Activated CD8-positive, alpha-beta memory T cell treated with anti-CD3 and anti-CD28 coated beads, Interleukin-2, amount 10 ng/mL, durations not matched to agents 7 days and 5 days (primary cell): Measurements from ENCODE around the gene C22orf23. TPM values are rescaled to one million over a fixed set of nuclear protein-coding genes. Genes with fewer than 3 reads are reported as not detected.

Experiments used
- ATAC-seq: fragments of 150-1000 bp; cut with Tn5 transposase; one replicate; pipeline ENCODE4 v1.10.0; 2021; ENCODE audit warnings: moderate library complexity
- CTCF ChIA-PET: fragments of 350-600 bp; sonication (Branson Sonifier 250); formaldehyde crosslinking; loops from one replicate; lab custom pipeline; 2021; ENCODE audit warnings: antibody characterized with exemption; lab: Charles Lee
- DNase-seq: peaks from one replicate; pipeline ENCODE4 v3.0.0-alpha.2; 2020
- H3K27ac Mint-ChIP-seq: one replicate; pipeline ENCODE4 v1.8.0; 2021; ENCODE audit warnings: mild to moderate bottlenecking, mixed read lengths
- H3K27me3 Mint-ChIP-seq: one replicate; pipeline ENCODE4 v1.8.0; 2021; ENCODE audit warnings: mixed read lengths
- H3K36me3 Mint-ChIP-seq: one replicate; pipeline ENCODE4 v1.8.0; 2021; ENCODE audit warnings: mild to moderate bottlenecking, mixed read lengths
- H3K4me1 Mint-ChIP-seq: one replicate; pipeline ENCODE4 v1.8.0; 2021; ENCODE audit warnings: mixed read lengths
- H3K4me3 Mint-ChIP-seq: one replicate; pipeline ENCODE4 v1.8.0; 2021; ENCODE audit warnings: mild to moderate bottlenecking, moderate library complexity, mixed read lengths
- H3K9me3 Mint-ChIP-seq: one replicate; pipeline ENCODE4 v1.8.0; 2022; ENCODE audit warnings: low read depth, mixed read lengths
- total RNA-seq, 2 experiments: library from RNA; stranded (reverse); gene quantifications; one replicate each; pipeline ENCODE4 v1.2.3, GENCODE V29; 2021

C22orf23 gene
- total RNA-seq, 2 experiments from 2014 or later, result 0.21 TPM; not detected in 1

DNA sequence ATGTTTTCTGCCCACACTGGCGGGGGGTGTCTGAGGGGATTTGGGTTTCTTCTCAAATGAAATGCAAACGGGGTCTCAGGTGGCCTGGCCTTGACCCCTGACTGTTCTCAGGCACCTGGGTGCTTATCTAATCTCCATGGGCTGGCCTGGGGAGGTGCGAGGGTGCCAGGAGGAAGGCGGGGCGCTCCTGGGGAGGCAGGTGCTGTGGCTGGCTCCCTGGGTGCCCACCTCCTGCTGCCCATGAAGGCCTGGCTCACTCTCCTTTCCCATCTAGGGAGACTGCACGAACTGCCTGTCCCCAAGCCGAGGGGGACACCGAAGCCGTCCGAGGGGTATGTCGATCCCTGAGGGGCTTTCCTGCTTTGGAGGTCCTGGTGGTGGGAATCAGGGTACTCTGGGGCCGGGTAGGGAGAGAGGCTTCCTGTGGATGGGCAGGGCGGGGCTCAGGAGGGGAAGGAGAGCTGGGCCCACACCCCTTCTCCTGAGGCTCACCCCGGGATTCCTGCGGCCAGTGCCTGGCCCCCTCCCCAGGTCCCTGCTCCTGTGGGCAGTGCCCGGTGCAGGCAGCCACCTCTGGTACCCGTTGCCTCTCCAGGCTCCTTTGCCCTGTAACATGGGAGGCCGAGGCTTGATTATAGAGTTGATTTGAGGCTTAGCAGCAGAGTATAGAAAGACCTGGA, 28.9 kb downstream of the C22orf23 start:
- no peaks in the 10 kb centered on the region for H3K9me3 Mint-ChIP-seq
- CTCF ChIA-PET, result interaction anchor here (1.9 kb wide), 1 partner anchor 10 kb away, joined by 5 read pairs; no protein-coding TSS in a partner anchor
- ATAC-seq, result no peak

DNA sequence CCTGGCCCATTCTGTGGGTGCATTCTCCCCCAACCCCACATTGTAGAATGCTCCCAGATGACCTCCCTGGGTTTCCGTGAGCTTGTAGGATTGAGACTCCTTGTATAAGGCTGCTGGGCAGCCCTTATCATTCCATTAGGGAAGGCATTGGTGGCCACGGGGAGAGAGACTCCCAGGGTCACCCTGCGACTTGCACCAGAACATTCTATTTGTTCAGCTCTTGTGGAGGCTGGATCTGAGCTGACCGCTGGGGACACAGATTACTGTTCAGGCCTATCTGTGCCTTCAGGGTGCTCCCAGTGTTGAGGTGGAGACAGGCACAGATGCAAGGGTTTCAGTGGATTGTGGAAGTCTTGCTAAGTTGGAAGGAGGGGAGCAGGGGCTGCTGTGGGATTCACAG, 29.5 kb downstream of the C22orf23 start:
- Mint-ChIP-seq H3K4me3 (no peak overlapping the region), H3K4me1 (peaks cover 5% of the 10 kb centered on the region), H3K9me3 (no peaks in the 10 kb centered on the region), H3K36me3 (peaks cover 2% of the 10 kb centered on the region), H3K27me3 (no peaks in the 10 kb centered on the region), H3K27ac (no peak overlapping the region)
- no peak for DNase-seq
- CTCF ChIA-PET, result interaction anchor here (1.9 kb wide), 1 partner anchor 10 kb away, joined by 5 read pairs; no protein-coding TSS in a partner anchor
- no peak for ATAC-seq

More for the DNA sequence above, 28.9 kb downstream of the C22orf23 start:
- Mint-ChIP-seq H3K27ac (no peak overlapping the region), H3K36me3 (peaks cover 2% of the 10 kb centered on the region), H3K4me1 (peaks cover 5% of the 10 kb centered on the region), H3K4me3 (no peak overlapping the region), H3K27me3 (no peaks in the 10 kb centered on the region)
- no peak for DNase-seq

DNA sequence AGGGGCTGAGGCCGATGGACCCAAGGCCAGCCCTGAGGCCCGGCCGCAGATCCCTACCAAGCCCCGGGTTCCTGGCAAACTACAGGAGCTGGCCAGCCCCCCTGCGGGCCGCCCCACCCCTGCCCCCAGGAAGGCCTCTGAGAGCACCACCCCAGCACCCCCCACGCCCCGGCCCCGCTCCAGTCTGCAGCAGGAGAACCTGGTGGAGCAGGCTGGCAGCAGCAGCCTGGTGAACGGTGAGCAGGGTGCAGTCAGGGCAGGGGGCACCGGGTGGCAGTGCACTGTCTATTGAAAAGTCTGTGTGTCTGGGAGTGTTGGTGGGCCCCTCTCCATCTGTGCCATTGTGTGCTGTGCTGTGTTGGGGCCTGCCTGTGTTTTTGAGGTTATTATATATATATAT, 31.2 kb downstream of the C22orf23 start:
- peaks cover 2% of the 10 kb centered on the region for H3K36me3 Mint-ChIP-seq
- no peak overlapping the region for H3K4me3 Mint-ChIP-seq
- H3K27ac Mint-ChIP-seq, result no peak overlapping the region
- no peaks in the 10 kb centered on the region for H3K27me3 Mint-ChIP-seq
- ATAC-seq (no peak), DNase-seq (no peak)
- CTCF ChIA-PET, result interaction anchor here (1.3 kb wide), 1 partner anchor 12 kb away, joined by 4 read pairs; no protein-coding TSS in a partner anchor
- peaks cover 7% of the 10 kb centered on the region for H3K4me1 Mint-ChIP-seq
- no peaks in the 10 kb centered on the region for H3K9me3 Mint-ChIP-seq

DNA sequence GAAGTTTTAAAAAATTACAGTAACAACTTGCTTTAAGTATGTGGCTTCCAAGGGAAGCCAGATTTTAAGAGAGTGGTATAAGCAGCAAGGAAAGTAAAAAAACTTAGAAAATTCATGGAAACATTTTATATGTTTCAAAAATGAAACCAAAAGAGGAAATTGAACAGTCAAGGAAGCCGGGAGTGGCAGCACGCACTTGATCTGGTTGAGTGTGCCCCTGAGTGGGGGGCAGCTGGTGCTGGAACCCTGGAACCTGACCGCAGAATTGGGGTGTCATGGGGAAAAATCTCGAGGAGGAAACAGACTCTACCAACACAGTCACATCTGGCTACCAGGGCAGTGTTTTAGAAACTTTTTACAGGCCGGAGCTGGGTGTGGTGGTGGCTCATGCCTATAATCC, 33.3 kb downstream of the C22orf23 start:
- no peaks in the 10 kb centered on the region for H3K9me3 Mint-ChIP-seq
- H3K4me1 Mint-ChIP-seq, result peaks cover 7% of the 10 kb centered on the region
- H3K27me3 Mint-ChIP-seq, result no peaks in the 10 kb centered on the region
- CTCF ChIA-PET, result interaction anchor here (0.7 to 3.5 kb wide), 3 partner anchors 12 to 64 kb away, joined by 3 to 13 read pairs (median 7); partner anchors contain the start of gene SOX10
- ATAC-seq (peak; percentile 24), DNase-seq (no peak)
- peak overlapping the region; percentile 21 for H3K4me3 Mint-ChIP-seq
- peak overlapping the region; percentile 81 for H3K27ac Mint-ChIP-seq
- peaks cover 2% of the 10 kb centered on the region for H3K36me3 Mint-ChIP-seq

DNA sequence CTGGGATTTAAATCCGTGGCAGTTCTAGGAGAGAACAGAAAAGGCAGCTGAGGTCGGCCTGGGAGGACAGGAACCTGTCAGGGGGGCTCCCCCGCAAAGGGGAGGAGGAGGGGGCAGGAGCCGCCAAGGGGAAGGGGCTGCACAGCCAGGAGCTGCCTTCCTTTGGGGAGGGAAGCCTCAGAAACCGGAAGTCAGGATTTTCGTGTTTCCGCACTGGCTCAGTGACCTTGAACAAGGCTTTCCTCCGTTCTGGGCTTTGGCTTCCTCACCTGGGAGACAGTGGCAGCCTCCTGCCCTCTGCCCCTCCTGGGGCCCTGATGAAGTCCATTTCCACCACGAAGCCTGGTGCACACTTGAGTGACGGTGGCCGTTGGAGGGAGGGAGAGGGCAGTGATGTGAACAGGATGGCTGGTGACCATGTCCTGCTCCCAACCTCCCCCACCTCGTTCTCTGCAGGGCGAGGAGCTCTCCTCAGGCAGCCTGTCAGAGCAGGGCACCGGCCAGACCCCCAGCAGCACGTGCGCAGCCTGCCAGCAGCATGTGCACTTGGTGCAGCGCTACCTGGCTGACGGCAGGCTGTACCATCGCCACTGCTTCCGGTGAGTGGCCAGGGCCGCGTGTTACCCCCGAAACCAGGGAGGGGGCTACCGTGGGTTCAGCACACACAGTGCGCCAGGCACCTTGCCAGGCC, 34.7 kb downstream of the C22orf23 start:
- CTCF ChIA-PET, result interaction anchor here (1.0 to 3.5 kb wide), 3 partner anchors 13 to 100 kb away, joined by 3 to 13 read pairs (median 7); no protein-coding TSS in a partner anchor
- ATAC-seq, result no peak

DNA sequence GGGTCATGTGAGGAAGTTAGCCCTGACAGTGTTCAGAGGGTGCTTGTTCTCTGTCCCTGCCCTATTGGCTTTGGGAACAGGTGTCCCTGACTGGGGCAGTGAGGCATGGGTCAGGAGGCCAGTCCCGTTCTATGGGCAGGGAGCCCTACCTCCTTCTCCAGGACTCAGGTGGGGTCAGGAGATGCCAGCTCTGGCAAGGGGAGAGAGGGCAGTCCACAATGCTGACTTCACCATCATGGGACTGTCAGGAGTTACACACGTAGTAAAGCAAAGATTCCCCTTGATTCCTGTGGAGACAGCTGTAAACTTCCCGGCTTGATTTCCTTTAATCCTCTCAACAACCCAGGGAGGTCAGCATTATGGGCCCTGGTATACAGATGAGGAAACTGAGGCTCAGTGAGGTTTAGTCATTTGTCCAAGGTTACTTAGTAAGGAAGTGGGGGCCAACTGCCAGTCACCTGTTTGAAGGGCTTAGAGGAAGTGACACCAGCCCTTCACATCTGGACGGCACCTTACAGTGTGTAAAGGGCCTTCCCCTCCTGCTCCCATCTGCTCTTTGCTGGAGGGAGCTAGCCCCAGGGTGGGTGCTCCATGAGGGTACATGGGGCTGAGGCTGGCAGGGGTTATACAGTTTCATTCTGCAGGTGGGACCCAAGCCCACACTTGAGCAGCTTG, 35.4 kb downstream of the C22orf23 start:
- H3K4me3 Mint-ChIP-seq, result no peak overlapping the region
- ATAC-seq, result no peak
- no peak for DNase-seq
- H3K27ac Mint-ChIP-seq, result peak overlapping the region; percentile 11
- CTCF ChIA-PET, result interaction anchor here (1.0 to 3.5 kb wide), 3 partner anchors 14 to 100 kb away, joined by 3 to 13 read pairs (median 6); no protein-coding TSS in a partner anchor
- H3K9me3 Mint-ChIP-seq, result no peaks in the 10 kb centered on the region
- H3K4me1 Mint-ChIP-seq, result peaks cover 7% of the 10 kb centered on the region
- no peaks in the 10 kb centered on the region for H3K27me3 Mint-ChIP-seq
- H3K36me3 Mint-ChIP-seq, result peaks cover 2% of the 10 kb centered on the region

More for the DNA sequence above, 34.7 kb downstream of the C22orf23 start:
- Mint-ChIP-seq H3K4me3 (no peak overlapping the region), H3K36me3 (peaks cover 2% of the 10 kb centered on the region), H3K27ac (no peak overlapping the region), H3K27me3 (no peaks in the 10 kb centered on the region), H3K4me1 (peaks cover 7% of the 10 kb centered on the region), H3K9me3 (no peaks in the 10 kb centered on the region)
- no peak for DNase-seq

DNA sequence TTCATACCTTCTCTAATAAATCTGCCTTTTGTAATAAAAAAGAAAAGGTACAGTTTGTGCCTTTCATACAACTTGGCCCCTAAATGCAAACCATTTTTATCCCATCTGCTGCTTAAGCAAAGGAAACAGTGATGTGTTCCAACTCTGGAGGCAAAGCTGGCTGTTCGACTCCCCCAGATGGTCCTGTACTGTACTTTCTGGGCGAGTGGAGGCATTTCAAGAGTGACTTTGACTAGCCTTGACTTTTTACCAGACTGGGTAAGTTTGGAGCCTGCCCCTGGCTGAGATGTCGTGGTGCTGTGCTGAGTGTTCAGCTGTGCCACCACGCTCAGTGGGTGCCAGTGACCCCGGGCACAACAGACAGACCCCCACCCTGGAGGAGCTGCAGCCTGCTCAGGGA, 37.1 kb downstream of the C22orf23 start:
- peaks cover 2% of the 10 kb centered on the region for H3K36me3 Mint-ChIP-seq
- DNase-seq (no peak), ATAC-seq (no peak)
- peaks cover 7% of the 10 kb centered on the region for H3K4me1 Mint-ChIP-seq
- H3K4me3 Mint-ChIP-seq, result no peak overlapping the region
- no peak overlapping the region for H3K27ac Mint-ChIP-seq
- CTCF ChIA-PET, result interaction anchor here (1.7 kb wide), 1 partner anchor 18 kb away, joined by 6 read pairs; no protein-coding TSS in a partner anchor
- no peaks in the 10 kb centered on the region for H3K9me3 Mint-ChIP-seq
- H3K27me3 Mint-ChIP-seq, result no peaks in the 10 kb centered on the region

DNA sequence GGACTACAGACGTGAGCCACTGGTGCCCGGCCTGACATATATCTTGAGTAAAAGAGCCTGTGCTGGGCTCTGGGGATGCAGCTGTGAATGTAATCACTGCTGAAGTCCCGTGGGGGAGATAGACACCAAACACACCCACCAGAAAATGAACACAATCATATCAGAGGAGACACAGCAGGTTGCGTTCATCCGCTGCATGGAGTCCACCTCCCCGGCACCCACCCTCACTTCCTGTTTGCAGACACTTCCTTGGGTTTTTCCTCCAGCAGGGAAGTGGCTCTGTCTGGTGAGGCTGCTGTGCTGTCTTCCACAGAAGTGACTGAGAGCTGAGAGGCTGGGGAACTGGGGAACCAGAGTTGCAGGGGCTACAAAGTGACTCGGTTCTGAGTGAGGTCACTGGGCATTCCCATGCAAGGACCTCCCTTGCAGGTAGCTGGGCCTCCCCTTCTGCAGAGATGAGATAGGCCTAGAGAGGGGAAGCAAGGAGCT, 40.1 kb downstream of the C22orf23 start:
- Mint-ChIP-seq H3K9me3 (no peaks in the 10 kb centered on the region), H3K27me3 (no peaks in the 10 kb centered on the region), H3K27ac (peak overlapping the region; percentile 18), H3K4me3 (no peak overlapping the region), H3K36me3 (no peaks in the 10 kb centered on the region), H3K4me1 (peaks cover under 1% of the 10 kb centered on the region)
- CTCF ChIA-PET, result interaction anchor here (1.1 kb wide), 1 partner anchor 21 kb away, joined by 6 read pairs; no protein-coding TSS in a partner anchor
- ATAC-seq (no peak), DNase-seq (no peak)

DNA sequence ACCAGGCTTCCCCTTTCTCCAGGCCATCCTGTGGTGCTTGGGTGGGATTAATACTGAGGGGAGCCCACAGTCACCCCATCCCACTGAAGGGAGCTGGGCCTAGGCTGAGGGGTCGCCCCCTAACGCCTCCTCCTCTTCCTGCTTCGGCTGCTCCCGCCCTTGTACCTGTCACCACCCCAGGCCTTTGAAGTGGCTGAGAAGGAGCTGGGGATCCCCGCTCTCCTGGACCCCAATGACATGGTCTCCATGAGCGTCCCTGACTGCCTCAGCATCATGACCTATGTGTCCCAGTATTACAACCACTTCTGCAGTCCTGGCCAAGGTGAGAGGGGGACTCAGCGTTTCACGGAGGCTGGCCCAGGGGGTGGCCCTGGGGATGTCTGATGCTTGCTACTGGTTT, 41.2 kb downstream of the C22orf23 start:
- H3K4me3 Mint-ChIP-seq, result no peak overlapping the region
- H3K36me3 Mint-ChIP-seq, result no peaks in the 10 kb centered on the region
- ATAC-seq (no peak), DNase-seq (no peak)
- H3K4me1 Mint-ChIP-seq, result peaks cover 8% of the 10 kb centered on the region
- CTCF ChIA-PET, result interaction anchor here (0.7 kb wide), 1 partner anchor 54 kb away, joined by 3 read pairs; no protein-coding TSS in a partner anchor
- H3K27ac Mint-ChIP-seq, result no peak overlapping the region
- no peaks in the 10 kb centered on the region for H3K9me3 Mint-ChIP-seq
- H3K27me3 Mint-ChIP-seq, result no peaks in the 10 kb centered on the region

DNA sequence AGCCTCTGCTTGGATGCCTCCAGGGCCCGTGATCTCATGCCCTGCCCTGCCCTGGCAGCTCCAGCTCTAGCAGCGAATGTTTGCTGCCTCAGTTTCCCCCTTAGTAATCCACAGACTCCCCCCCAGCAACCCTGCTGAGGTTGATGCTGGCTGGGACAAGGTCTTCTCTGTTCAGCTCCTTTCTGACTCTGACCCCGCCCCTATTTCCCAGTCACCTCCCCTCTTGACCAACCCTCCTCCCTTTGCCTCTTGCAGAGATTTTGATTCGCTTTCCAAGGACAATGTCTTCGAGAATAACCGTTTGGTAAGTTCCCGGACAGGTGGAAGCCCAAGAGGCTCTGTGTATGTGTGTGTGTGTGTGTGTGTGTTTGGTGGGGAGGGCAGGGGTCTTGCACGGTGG, 41.7 kb downstream of the C22orf23 start:
- H3K27ac Mint-ChIP-seq, result no peak overlapping the region
- CTCF ChIA-PET, result interaction anchor here (1.1 kb wide), 1 partner anchor 20 kb away, joined by 5 read pairs; no protein-coding TSS in a partner anchor
- ATAC-seq (no peak), DNase-seq (no peak)
- no peaks in the 10 kb centered on the region for H3K9me3 Mint-ChIP-seq
- H3K36me3 Mint-ChIP-seq, result no peaks in the 10 kb centered on the region
- no peak overlapping the region for H3K4me3 Mint-ChIP-seq
- peaks cover 10% of the 10 kb centered on the region for H3K4me1 Mint-ChIP-seq
- no peaks in the 10 kb centered on the region for H3K27me3 Mint-ChIP-seq

DNA sequence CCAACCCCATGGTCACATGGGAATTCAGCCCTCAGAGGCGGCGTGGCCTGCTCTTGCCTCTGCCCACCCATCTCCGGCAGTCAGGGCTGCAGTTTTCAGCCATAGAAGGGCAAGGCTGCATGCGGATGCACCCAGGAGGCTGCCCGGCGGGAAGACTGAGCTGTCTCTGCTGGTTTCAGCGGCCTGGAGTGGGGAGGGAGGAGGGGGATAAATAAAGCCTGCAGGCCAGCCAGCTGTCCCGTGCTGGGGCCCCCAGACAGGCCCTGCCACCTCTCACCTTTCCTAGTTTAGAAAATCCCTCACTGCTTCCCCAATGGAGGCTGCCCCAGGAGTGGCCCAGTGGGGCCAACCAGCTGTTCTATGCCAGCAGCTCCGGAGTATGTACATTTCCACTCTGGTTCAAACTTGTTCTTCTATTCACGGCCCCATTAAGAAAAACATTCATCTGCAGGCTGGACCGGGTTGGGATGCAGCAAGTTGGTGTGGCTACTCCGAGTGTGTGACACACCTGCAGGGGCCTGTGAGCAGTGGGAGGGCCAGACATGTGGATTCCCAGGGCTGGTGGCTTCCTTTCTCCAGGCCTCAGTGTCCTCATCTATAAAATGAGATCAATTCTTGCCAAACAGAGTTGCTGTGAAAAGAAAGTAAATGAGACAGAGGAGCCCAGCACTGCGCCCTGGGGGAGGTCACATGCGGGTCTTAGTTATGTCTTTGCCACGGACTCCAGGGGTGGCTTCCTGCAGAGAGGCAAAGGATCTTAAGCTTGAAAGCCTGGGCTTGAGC, 42.3 kb downstream of the C22orf23 start:
- Mint-ChIP-seq H3K9me3 (no peaks in the 10 kb centered on the region), H3K27ac (no peak overlapping the region), H3K4me3 (no peak overlapping the region), H3K4me1 (peaks cover 10% of the 10 kb centered on the region), H3K27me3 (no peaks in the 10 kb centered on the region), H3K36me3 (no peaks in the 10 kb centered on the region)
- ATAC-seq (no peak), DNase-seq (no peak)
- CTCF ChIA-PET, result interaction anchor here (0.8 to 1.1 kb wide), 2 partner anchors 21 to 23 kb away, joined by 5 read pairs; no protein-coding TSS in a partner anchor

DNA sequence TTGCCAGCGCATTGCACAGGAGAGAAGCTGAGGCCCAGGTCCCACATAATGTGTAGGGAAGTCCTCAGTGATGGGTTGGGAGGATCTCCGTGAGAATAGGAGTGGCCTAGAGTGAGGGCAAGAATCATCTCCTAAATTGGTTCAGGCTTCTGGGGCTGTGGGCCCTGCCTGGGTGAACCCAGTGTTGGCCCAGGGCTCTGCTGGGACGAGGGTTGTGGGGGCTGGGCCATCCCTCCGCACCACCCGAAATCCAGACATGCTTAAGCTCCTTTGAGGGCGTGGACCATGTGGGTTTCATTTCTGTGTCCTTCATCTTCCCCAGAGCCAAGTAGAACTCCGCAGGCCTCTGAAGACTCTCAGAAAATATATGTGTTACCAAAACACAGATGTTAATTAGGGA, 43.6 kb downstream of the C22orf23 start:
- Mint-ChIP-seq H3K4me3 (no peak overlapping the region), H3K27me3 (no peaks in the 10 kb centered on the region), H3K4me1 (peaks cover 20% of the 10 kb centered on the region), H3K9me3 (no peaks in the 10 kb centered on the region), H3K36me3 (no peaks in the 10 kb centered on the region), H3K27ac (no peak overlapping the region)
- DNase-seq (no peak), ATAC-seq (no peak)
- CTCF ChIA-PET, result no interaction called here
